GM12878 (cell line): ENCODE data around the gene FFAR3. TPM values are rescaled to one million over a fixed set of nuclear protein-coding genes. Genes with fewer than 3 reads are reported as not detected.

Source experiments
- ATAC-seq: fragments of 200-7000 bp; cut with Tn5 transposase; 3 replicates; pipeline ENCODE4 v1.9.1; 2020; ENCODE audit warnings: mild to moderate bottlenecking, moderate library complexity
- BruUV-seq: library from RNA; stranded (reverse); fragments of 400-500 nt; replicated peaks from 2 replicates; lab custom pipeline; 2021; lab: Mats Ljungman, UMichigan
- CTCF ChIA-PET: fragments of 300-600 bp; sonication (Branson Sonifier 250); formaldehyde crosslinking; extraction: SDS; loops from one replicate; lab custom pipeline; 2021; ENCODE audit warnings: inconsistent platforms; lab: Yijun Ruan, JAX
- POLR2A ChIA-PET: fragments of 350-600 bp; formaldehyde crosslinking; extraction: SDS; loops from one replicate; lab custom pipeline; 2021; ENCODE audit warnings: inconsistent platforms; lab: Charles Lee
- RAD21 ChIA-PET: fragments of 300-600 bp; sonication (Branson Sonifier 250); formaldehyde crosslinking; loops from one replicate; lab custom pipeline; 2023; ENCODE audit warnings: antibody characterized with exemption; ENCODE audit not compliant: unreplicated experiment; lab: Charles Lee
- SMC1A ChIA-PET: fragments of 300-600 bp; sonication (Branson Sonifier 250); formaldehyde crosslinking; loops from one replicate; lab custom pipeline; 2023; ENCODE audit not compliant: unreplicated experiment, uncharacterized antibody; lab: Charles Lee
- DNase-seq: peaks from one replicate; pipeline ENCODE4 v3.0.0-alpha.2; 2011; ENCODE audit warnings: low read depth, low spot score
- FAIRE-seq: peaks from 3 replicates; lab custom pipeline; 2011; peaks lifted over from hg19 to GRCh38; lab: Jason Lieb, UNC
- H2AFZ ChIP-seq: 2 replicates; pipeline ENCODE4 v1.6.0; 2011; ENCODE audit warnings: low read depth, low read length, control low read depth; ENCODE audit not compliant: control insufficient read depth
- H3K27ac ChIP-seq: 2 replicates; pipeline ENCODE4 v1.5.1; 2011; ENCODE audit warnings: control low read depth; ENCODE audit not compliant: control insufficient read depth, insufficient read depth
- H3K27me3 ChIP-seq, 2 experiments: replicated peaks in 1 of 2; 2 replicates each; pipeline versions ENCODE4 v1.6.0 to v1.6.1; 2011; ENCODE audit warnings: low read length in 1 of 2; ENCODE audit not compliant: control insufficient read depth in 2 of 2, insufficient read depth in 2 of 2
- H3K36me3 ChIP-seq, 2 experiments: 2 replicates each; pipeline ENCODE4 v1.5.1; 2011; ENCODE audit warnings: low read length in 1 of 2; ENCODE audit not compliant: control insufficient read depth in 2 of 2, insufficient read depth in 2 of 2
- H3K4me1 ChIP-seq: 2 replicates; pipeline ENCODE4 v1.6.1; 2011; ENCODE audit warnings: mild to moderate bottlenecking, low read length, moderate library complexity, mixed read lengths; ENCODE audit not compliant: control insufficient read depth, insufficient read depth
- H3K4me2 ChIP-seq: 2 replicates; pipeline ENCODE4 v1.6.0; 2011; ENCODE audit warnings: control low read depth; ENCODE audit not compliant: control insufficient read depth, insufficient read depth
- H3K4me3 ChIP-seq: fragments of 200-600 bp; sonication (generic); 2 replicates; pipeline ENCODE4 v1.5.1; 2016
- H3K79me2 ChIP-seq: 2 replicates; pipeline ENCODE4 v1.6.0; 2011; ENCODE audit warnings: low read length; ENCODE audit not compliant: control insufficient read depth, insufficient read depth
- H3K9ac ChIP-seq: 2 replicates; pipeline ENCODE4 v1.8.0; 2011; ENCODE audit warnings: low read length, control low read depth, mixed read lengths; ENCODE audit not compliant: control insufficient read depth, insufficient read depth
- H3K9me3 ChIP-seq: replicated peaks from 3 replicates; pipeline ENCODE4 v1.5.1; 2011; ENCODE audit warnings: mild to moderate bottlenecking, low read length; ENCODE audit not compliant: control insufficient read depth, insufficient read depth
- H4K20me1 ChIP-seq: 2 replicates; pipeline ENCODE4 v1.6.0; 2011; ENCODE audit not compliant: control insufficient read depth, insufficient read depth
- CREM ChIP-seq: IDR thresholded peaks from 2 replicates; pipeline ENCODE4 v1.6.1; 2014; ENCODE audit warnings: antibody characterized with exemption, low read depth
- SIX5 ChIP-seq: IDR thresholded peaks from 2 replicates; pipeline ENCODE4 v1.6.1; 2011; ENCODE audit warnings: mild to moderate bottlenecking, low read depth, low read length, moderate library complexity; ENCODE audit not compliant: severe bottlenecking
- STAT3 ChIP-seq: IDR thresholded peaks from 2 replicates; pipeline ENCODE4 v1.6.1; 2011; ENCODE audit warnings: low read depth, low read length, improper control_type of control experiment
- ZZZ3 ChIP-seq: IDR thresholded peaks from 2 replicates; pipeline ENCODE4 v1.6.1; 2011; ENCODE audit warnings: low read depth; ENCODE audit not compliant: control insufficient read depth, insufficient read length
- WGBS: methylation state at CpG from one replicate; pipeline ENCODE4 v1.1.6; 2016; ENCODE audit warnings: low lambda C conversion rate; ENCODE audit not compliant: insufficient replicate concordance, insufficient coverage; ENCODE audit errors: missing lambda C conversion rate; 5-methylcytosine and 5-hydroxymethylcytosine counted together
- in situ Hi-C: fragments of 300-500 bp; cut with MboI; formaldehyde crosslinking; loops from 9 replicates; pipeline ENCODE4 v1.14.3; 2018; ENCODE audit warnings: mixed read lengths
- intact Hi-C: fragments of 100-400 bp; cut with micrococcal nuclease; formaldehyde crosslinking; loops from one replicate; pipeline ENCODE4 v1.14.2; 2022; ENCODE audit not compliant: unreplicated experiment
- polyA plus RNA-seq, 11 experiments: library from polyadenylated mRNA; depleted of rRNA in 4 of 11; unstranded in 6 of 11; stranded (reverse) in 5 of 11; fragments of >200 nt; fragmentation: Nextera tagmentation in 4 of 11; fragmentation: Illumina TruSeq in 1 of 11; extraction: Ambion mirVana in 4 of 11; extraction: Trizol in 1 of 11; gene quantifications; 1 replicate in 1 of 11; 2 replicates in 10 of 11; pipeline versions ENCODE4 v1.2.1 to v1.2.3, GENCODE V29; 2011 to 2016; ENCODE audit warnings: inconsistent platforms in 2 of 11, missing spikeins in 2 of 11, low read depth in 1 of 11
- total RNA-seq, 4 experiments: library from RNA; depleted of rRNA in 3 of 4; stranded (reverse); fragments of >200 nt in 3 of 4; fragmentation: Illumina TruSeq in 1 of 4; extraction: Trizol in 1 of 4; gene quantifications; 2 replicates each; pipeline versions ENCODE4 v1.2.1 to v1.2.3, GENCODE V29; 2013 to 2021
- TF ChIP-seq, protein P1 (sequence below): IDR thresholded peaks from 2 replicates; pipeline ENCODE4 v1.6.1; 2012; ENCODE audit warnings: mild to moderate bottlenecking, low read depth, low read length
- TF ChIP-seq, protein P2 (sequence below): fragments of 450-650 bp; IDR thresholded peaks from 2 replicates; pipeline ENCODE4 v1.6.1; 2014; ENCODE audit warnings: mild to moderate bottlenecking

The FFAR3 gene
- total and polyA plus RNA-seq, 10 of the 15 experiments (the other 5 are each of a cell fraction or from before 2014, with no cell fraction given), result 0.15 to 0.18 TPM; not detected in 8

DNA sequence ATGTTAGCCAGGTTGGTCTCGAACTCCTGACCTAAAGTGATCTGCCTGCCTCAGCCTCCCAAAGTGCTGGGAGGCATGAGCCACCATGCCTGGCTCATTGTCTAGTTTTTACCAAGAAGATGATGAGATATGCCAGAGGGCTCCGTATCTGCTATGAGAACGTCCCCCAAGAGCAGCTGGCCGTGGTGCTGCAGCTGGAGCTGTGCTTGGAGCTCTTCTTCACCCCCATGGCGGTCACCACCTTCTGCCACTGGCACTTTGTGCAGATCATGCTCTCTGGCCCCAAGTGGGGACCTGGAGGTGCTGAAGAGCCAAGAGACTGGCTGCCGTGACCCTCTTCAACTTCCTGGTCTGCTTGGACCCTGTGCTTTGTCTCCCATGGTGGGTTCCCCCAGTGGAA, 49.4 kb downstream of the FFAR3 start:
- no peaks in the 10 kb centered on the region; a peak in 1 of 4 replicates for H3K36me3 ChIP-seq
- peak overlapping the region; percentile 33; the same call in 1 of the 2 replicates for H3K4me2 ChIP-seq
- H3K79me2 ChIP-seq, result peaks cover 2% of the 10 kb centered on the region
- POLR2A ChIA-PET, result interaction anchor here (1.4 to 1.6 kb wide), 2 partner anchors 52 kb away, joined by 4 to 6 read pairs; no protein-coding TSS in a partner anchor
- H3K4me3 ChIP-seq, result no peak overlapping the region
- DNase-seq, result no peak
- ATAC-seq, result no peak
- RAD21 ChIA-PET, result interaction anchor here (1.7 to 5.8 kb wide), 4 partner anchors 11 to 55 kb away, joined by 10 to 56 read pairs (median 14); no protein-coding TSS in a partner anchor
- no peak for FAIRE-seq
- TF ChIP-seq STAT3, result no peak
- TF ChIP-seq, protein P1, sequence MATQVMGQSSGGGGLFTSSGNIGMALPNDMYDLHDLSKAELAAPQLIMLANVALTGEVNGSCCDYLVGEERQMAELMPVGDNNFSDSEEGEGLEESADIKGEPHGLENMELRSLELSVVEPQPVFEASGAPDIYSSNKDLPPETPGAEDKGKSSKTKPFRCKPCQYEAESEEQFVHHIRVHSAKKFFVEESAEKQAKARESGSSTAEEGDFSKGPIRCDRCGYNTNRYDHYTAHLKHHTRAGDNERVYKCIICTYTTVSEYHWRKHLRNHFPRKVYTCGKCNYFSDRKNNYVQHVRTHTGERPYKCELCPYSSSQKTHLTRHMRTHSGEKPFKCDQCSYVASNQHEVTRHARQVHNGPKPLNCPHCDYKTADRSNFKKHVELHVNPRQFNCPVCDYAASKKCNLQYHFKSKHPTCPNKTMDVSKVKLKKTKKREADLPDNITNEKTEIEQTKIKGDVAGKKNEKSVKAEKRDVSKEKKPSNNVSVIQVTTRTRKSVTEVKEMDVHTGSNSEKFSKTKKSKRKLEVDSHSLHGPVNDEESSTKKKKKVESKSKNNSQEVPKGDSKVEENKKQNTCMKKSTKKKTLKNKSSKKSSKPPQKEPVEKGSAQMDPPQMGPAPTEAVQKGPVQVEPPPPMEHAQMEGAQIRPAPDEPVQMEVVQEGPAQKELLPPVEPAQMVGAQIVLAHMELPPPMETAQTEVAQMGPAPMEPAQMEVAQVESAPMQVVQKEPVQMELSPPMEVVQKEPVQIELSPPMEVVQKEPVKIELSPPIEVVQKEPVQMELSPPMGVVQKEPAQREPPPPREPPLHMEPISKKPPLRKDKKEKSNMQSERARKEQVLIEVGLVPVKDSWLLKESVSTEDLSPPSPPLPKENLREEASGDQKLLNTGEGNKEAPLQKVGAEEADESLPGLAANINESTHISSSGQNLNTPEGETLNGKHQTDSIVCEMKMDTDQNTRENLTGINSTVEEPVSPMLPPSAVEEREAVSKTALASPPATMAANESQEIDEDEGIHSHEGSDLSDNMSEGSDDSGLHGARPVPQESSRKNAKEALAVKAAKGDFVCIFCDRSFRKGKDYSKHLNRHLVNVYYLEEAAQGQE, result peak; percentile 70; the same call in 1 of the 2 replicates
- TF ChIP-seq, protein P2, sequence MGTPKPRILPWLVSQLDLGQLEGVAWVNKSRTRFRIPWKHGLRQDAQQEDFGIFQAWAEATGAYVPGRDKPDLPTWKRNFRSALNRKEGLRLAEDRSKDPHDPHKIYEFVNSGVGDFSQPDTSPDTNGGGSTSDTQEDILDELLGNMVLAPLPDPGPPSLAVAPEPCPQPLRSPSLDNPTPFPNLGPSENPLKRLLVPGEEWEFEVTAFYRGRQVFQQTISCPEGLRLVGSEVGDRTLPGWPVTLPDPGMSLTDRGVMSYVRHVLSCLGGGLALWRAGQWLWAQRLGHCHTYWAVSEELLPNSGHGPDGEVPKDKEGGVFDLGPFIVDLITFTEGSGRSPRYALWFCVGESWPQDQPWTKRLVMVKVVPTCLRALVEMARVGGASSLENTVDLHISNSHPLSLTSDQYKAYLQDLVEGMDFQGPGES, result no peak
- no peak for TF ChIP-seq SIX5
- TF ChIP-seq CREM, result no peak
- TF ChIP-seq ZZZ3, result no peak
- 87% methylated on average over 6 of the region's 6 CpGs for WGBS
- CTCF ChIA-PET, result interaction anchor here (1.8 to 2.1 kb wide), 2 partner anchors 10 to 56 kb away, joined by 8 read pairs; no protein-coding TSS in a partner anchor
- in situ Hi-C loops (no loop called here), intact Hi-C loops (loop anchor here (2.0 kb wide), 2 partner anchors 51 to 55 kb away; no protein-coding TSS in a partner anchor)
- H3K27me3 ChIP-seq, result no peaks in the 10 kb centered on the region
- H4K20me1 ChIP-seq, result no peaks in the 10 kb centered on the region
- peak overlapping the region; percentile 71; the same call in 1 of the 2 replicates for H3K27ac ChIP-seq
- H3K9me3 ChIP-seq, result no peaks in the 10 kb centered on the region; the same call in 2 of the 3 replicates
- peaks cover 47% of the 10 kb centered on the region for H3K4me1 ChIP-seq
- SMC1A ChIA-PET, result interaction anchor here (1.2 to 10.6 kb wide), 5 partner anchors 9 to 60 kb away, joined by 4 to 152 read pairs (median 13); partner anchors contain the start of gene FFAR1
- no TSS peak for BruUV-seq
- H2AFZ ChIP-seq, result no peak overlapping the region
- H3K9ac ChIP-seq, result no peak overlapping the region
